Measurements from ENCODE around the gene C12orf57. TPM values are rescaled to one million over a fixed set of nuclear protein-coding genes. Genes with fewer than 3 reads are reported as not detected.

Gene C12orf57
- polyA plus RNA-seq, 1 donor (not counting 4 experiments of a cell fraction or from before 2014, with no cell fraction given): 137 TPM

GRCh38 chr12:6947615-6948014 is 3.8 kb downstream of the C12orf57 start:
- H3K9me1 ChIP-seq (ENCODE audit: control insufficient read depth, extremely low read depth, insufficient read depth, low read length): no peaks in the 10 kb centered on the region
- no peak overlapping the region for H3K27ac ChIP-seq (ENCODE audit: control insufficient read depth, insufficient read depth, low read length)
- no peak overlapping the region for H3K9ac ChIP-seq (ENCODE audit: control insufficient read depth, extremely low read depth, insufficient read depth, low read length)
- TF ChIP-seq EZH2 (IDR thresholded peaks at IDR 0.05; ENCODE audit: low read length) (no peak), CTCF (optimal IDR thresholded peaks at IDR 0.05 in 1 of 3, IDR thresholded peaks at IDR 0.05 in 1 of 3, conservative IDR thresholded peaks at IDR 0.05 in 1 of 3; ENCODE audit: extremely low read depth in 1 of 3, insufficient read depth in 2 of 3, low read length in 3 of 3) (no peak)
- H3K4me1 ChIP-seq (ENCODE audit: control insufficient read depth, extremely low read depth, insufficient read depth, low read length): peaks cover 27% of the 10 kb centered on the region
- no peaks in the 10 kb centered on the region for H3K27me3 ChIP-seq (ENCODE audit: control insufficient read depth, extremely low read depth, insufficient read depth, low read length)
- dilution Hi-C loops (cut with MboI; ENCODE audit: extremely low pct_ligation_motif_present, low sequenced_read_pairs): no loop called here
- DNase-seq (ENCODE audit: low read depth, low spot score): no peak
- no peak for FAIRE-seq
- peaks cover 6% of the 10 kb centered on the region for H3K79me2 ChIP-seq (ENCODE audit: control insufficient read depth, insufficient read depth, low read length)
- H2AFZ ChIP-seq (ENCODE audit: control insufficient read depth, low read length): no peak overlapping the region
- H3K4me2 ChIP-seq (ENCODE audit: control insufficient read depth, extremely low read depth, insufficient read depth, low read depth, low read length): no peak overlapping the region
- H3K9me3 ChIP-seq (ENCODE audit: control insufficient read depth, low read depth, low read length): no peaks in the 10 kb centered on the region
- no peak overlapping the region for H3K4me3 ChIP-seq (ENCODE audit: control insufficient read depth in 2 of 3, extremely low read depth in 1 of 3, insufficient read depth in 2 of 3, low read depth in 1 of 3, low read length in 3 of 3)
- no peaks in the 10 kb centered on the region for H3K36me3 ChIP-seq (ENCODE audit: control insufficient read depth in 2 of 2, extremely low read depth in 1 of 2, insufficient read depth in 2 of 2, low read length in 2 of 2)
- H4K20me1 ChIP-seq (ENCODE audit: control insufficient read depth, extremely low read depth, insufficient read depth, low read length): no peaks in the 10 kb centered on the region

- H3K4me2 ChIP-seq (ENCODE audit: control insufficient read depth, extremely low read depth, insufficient read depth, low read depth, low read length): no peak overlapping the region
- H3K4me1 ChIP-seq (ENCODE audit: control insufficient read depth, extremely low read depth, insufficient read depth, low read length): peaks cover 22% of the 10 kb centered on the region
- dilution Hi-C loops (cut with MboI; ENCODE audit: extremely low pct_ligation_motif_present, low sequenced_read_pairs): no loop called here
- H4K20me1 ChIP-seq (ENCODE audit: control insufficient read depth, extremely low read depth, insufficient read depth, low read length): no peaks in the 10 kb centered on the region
- FAIRE-seq (no peak), DNase-seq (ENCODE audit: low read depth, low spot score) (no peak)
- H3K27ac ChIP-seq (ENCODE audit: control insufficient read depth, insufficient read depth, low read length): no peak overlapping the region
- TF ChIP-seq EZH2 (IDR thresholded peaks at IDR 0.05; ENCODE audit: low read length): no peak
- no peak for TF ChIP-seq CTCF (optimal IDR thresholded peaks at IDR 0.05 in 1 of 3, IDR thresholded peaks at IDR 0.05 in 1 of 3, conservative IDR thresholded peaks at IDR 0.05 in 1 of 3; ENCODE audit: extremely low read depth in 1 of 3, insufficient read depth in 2 of 3, low read length in 3 of 3)
- H3K9me1 ChIP-seq (ENCODE audit: control insufficient read depth, extremely low read depth, insufficient read depth, low read length): no peaks in the 10 kb centered on the region
- H3K79me2 ChIP-seq (ENCODE audit: control insufficient read depth, insufficient read depth, low read length): peaks cover 6% of the 10 kb centered on the region
- no peak overlapping the region for H3K9ac ChIP-seq (ENCODE audit: control insufficient read depth, extremely low read depth, insufficient read depth, low read length)
- H3K4me3 ChIP-seq (ENCODE audit: control insufficient read depth in 2 of 3, extremely low read depth in 1 of 3, insufficient read depth in 2 of 3, low read depth in 1 of 3, low read length in 3 of 3): no peak overlapping the region
- no peaks in the 10 kb centered on the region for H3K27me3 ChIP-seq (ENCODE audit: control insufficient read depth, extremely low read depth, insufficient read depth, low read length)
- H3K36me3 ChIP-seq (ENCODE audit: control insufficient read depth in 2 of 2, extremely low read depth in 1 of 2, insufficient read depth in 2 of 2, low read length in 2 of 2): no peaks in the 10 kb centered on the region
- H2AFZ ChIP-seq (ENCODE audit: control insufficient read depth, low read length): no peak overlapping the region
- H3K9me3 ChIP-seq (ENCODE audit: control insufficient read depth, low read depth, low read length): no peaks in the 10 kb centered on the region
Measured at GRCh38 chr12:6948873-6949594, 5.2 kb downstream of the C12orf57 start.
